Tibial nerve (tissue), 4 donors: ENCODE data around the gene DIP2A. TPM values are rescaled to one million over a fixed set of nuclear protein-coding genes. Genes with fewer than 3 reads are reported as not detected.

Experiments
- DNase-seq, 2 donors: peaks; one replicate each; pipeline ENCODE4 v3.0.0-alpha.2; 2019; ENCODE audit warnings: low spot score in 2 of 2
- H3K27ac ChIP-seq, 4 donors: fragments of 200-600 bp; sonication (generic) in 3 of 4; one replicate each; pipeline ENCODE4 v1.5.1; 2017 to 2019; ENCODE audit warnings: mild to moderate bottlenecking in 1 of 4
- H3K27me3 ChIP-seq, 2 donors: fragments of 200-600 bp; sonication (generic) in 1 of 2; one replicate each; pipeline versions ENCODE4 v1.5.1 to v1.6.0; 2017 to 2019
- H3K36me3 ChIP-seq, 3 donors: fragments of 200-600 bp; sonication (generic); one replicate each; pipeline ENCODE4 v1.5.1; 2018 to 2019
- H3K4me1 ChIP-seq, 4 donors: fragments of 200-600 bp; sonication (generic) in 3 of 4; one replicate each; pipeline ENCODE4 v1.5.1; 2017 to 2019
- H3K4me3 ChIP-seq, 4 donors: fragments of 200-600 bp; sonication (generic) in 3 of 4; one replicate each; pipeline ENCODE4 v1.5.1; 2017 to 2019; ENCODE audit warnings: mild to moderate bottlenecking in 1 of 4, moderate library complexity in 1 of 4
- H3K9me3 ChIP-seq, 4 donors: fragments of 200-600 bp; sonication (generic) in 3 of 4; one replicate each; pipeline ENCODE4 v1.5.1; 2017 to 2019
- EP300 ChIP-seq, 2 donors: sonication (generic); formaldehyde crosslinking; IDR thresholded peaks; one replicate each; pipeline ENCODE4 v1.6.1; 2017; ENCODE audit warnings: antibody characterized with exemption in 2 of 2, mild to moderate bottlenecking in 1 of 2
- POLR2A ChIP-seq, 2 donors: fragments of 450-650 bp; IDR thresholded peaks; one replicate each; pipeline ENCODE4 v1.6.1; 2017; ENCODE audit warnings: antibody characterized with exemption in 2 of 2, mild to moderate bottlenecking in 2 of 2, moderate library complexity in 2 of 2
- WGBS, 2 donors: methylation state at CpG; one replicate each; pipeline ENCODE4 v1.1.5; 2018; 5-methylcytosine and 5-hydroxymethylcytosine counted together
- total RNA-seq, 4 donors: library from RNA; depleted of rRNA; stranded (reverse); fragments of >200 nt; gene quantifications; one replicate each; pipeline ENCODE4 v1.1.0, GENCODE V29; 2016
- TF ChIP-seq, protein P1 (sequence below), 5 experiments: fragments of 200-600 bp in 3 of 5; fragments of 450-650 bp in 2 of 5; sonication (generic) in 3 of 5; IDR thresholded peaks; one replicate each; pipeline ENCODE4 v1.5.1; 2016 to 2019; ENCODE audit warnings: antibody characterized with exemption in 5 of 5, mild to moderate bottlenecking in 3 of 5, moderate library complexity in 2 of 5

The DIP2A gene
- total RNA-seq, 4 donors from 2014 or later = 55.5 to 67.2 (median 59.8) TPM

DNA sequence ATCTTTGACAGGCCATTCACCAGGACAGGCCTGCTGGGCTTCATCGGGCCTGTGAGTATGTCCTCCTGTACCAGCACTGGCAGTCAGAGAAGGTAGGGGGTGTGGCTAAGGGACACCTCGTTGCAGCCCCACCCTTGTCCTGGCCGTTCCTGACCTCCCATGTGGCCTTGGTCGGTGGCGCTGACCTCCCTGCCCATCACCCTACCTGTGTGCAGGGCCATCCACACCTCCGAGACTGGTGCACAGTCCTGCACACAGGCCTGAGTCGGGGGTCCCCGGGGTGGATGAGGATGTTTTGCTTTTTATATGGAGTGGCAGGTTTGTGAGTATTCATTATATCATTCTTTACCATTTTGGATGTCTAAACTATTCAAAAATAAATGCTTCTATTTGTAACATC, 87.2 kb downstream of the DIP2A start:
- Histone ChIP-seq H3K36me3 (peaks cover 0 to 97% (median 11%) of the 10 kb centered on the region in 3 donors), H3K4me1 (no peaks in the 10 kb centered on the region), H3K4me3 (no peak overlapping the region), H3K27me3 (no peaks in the 10 kb centered on the region), H3K9me3 (no peaks in the 10 kb centered on the region), H3K27ac (no peak overlapping the region)
- TF ChIP-seq, protein P1, sequence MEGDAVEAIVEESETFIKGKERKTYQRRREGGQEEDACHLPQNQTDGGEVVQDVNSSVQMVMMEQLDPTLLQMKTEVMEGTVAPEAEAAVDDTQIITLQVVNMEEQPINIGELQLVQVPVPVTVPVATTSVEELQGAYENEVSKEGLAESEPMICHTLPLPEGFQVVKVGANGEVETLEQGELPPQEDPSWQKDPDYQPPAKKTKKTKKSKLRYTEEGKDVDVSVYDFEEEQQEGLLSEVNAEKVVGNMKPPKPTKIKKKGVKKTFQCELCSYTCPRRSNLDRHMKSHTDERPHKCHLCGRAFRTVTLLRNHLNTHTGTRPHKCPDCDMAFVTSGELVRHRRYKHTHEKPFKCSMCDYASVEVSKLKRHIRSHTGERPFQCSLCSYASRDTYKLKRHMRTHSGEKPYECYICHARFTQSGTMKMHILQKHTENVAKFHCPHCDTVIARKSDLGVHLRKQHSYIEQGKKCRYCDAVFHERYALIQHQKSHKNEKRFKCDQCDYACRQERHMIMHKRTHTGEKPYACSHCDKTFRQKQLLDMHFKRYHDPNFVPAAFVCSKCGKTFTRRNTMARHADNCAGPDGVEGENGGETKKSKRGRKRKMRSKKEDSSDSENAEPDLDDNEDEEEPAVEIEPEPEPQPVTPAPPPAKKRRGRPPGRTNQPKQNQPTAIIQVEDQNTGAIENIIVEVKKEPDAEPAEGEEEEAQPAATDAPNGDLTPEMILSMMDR (IDR thresholded peaks at IDR 0.05) = no peak
- no peak for TF ChIP-seq POLR2A (IDR thresholded peaks at IDR 0.05)
- TF ChIP-seq EP300 (IDR thresholded peaks at IDR 0.05) = no peak
- DNase-seq = no peak
- WGBS, 2 donors = 87 to 96% methylated on average over 6 to 8 of the region's 8 CpGs

DNA sequence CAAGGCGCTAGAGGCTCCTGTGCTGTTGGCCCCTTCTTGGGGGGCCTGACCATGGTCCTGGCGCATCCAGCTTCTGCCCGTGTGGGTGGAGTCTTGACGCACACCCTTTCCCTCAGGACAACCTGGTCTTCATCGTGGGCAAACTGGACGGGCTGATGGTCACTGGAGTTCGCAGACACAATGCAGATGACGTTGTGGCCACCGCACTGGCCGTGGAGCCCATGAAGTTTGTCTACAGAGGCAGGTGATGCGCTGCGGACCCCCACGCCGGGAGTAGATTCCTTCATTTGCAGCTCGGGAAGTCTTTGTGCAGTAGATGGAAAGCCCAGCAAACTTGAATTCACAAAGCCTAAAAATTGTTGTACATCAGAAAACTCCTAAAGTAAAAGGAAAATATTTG, 88.1 kb downstream of the DIP2A start:
- H3K9me3 ChIP-seq = no peaks in the 10 kb centered on the region
- no peak for TF ChIP-seq EP300 (IDR thresholded peaks at IDR 0.05)
- TF ChIP-seq, protein P1 (IDR thresholded peaks at IDR 0.05) = no peak
- TF ChIP-seq POLR2A (IDR thresholded peaks at IDR 0.05) = no peak
- no peak for DNase-seq
- no peak overlapping the region for H3K4me3 ChIP-seq
- no peaks in the 10 kb centered on the region for H3K27me3 ChIP-seq
- H3K36me3 ChIP-seq = peaks cover 0 to 94% (median 4%) of the 10 kb centered on the region in 3 donors
- H3K4me1 ChIP-seq = no peaks in the 10 kb centered on the region
- 86 to 95% methylated on average over 15 of the region's 15 CpGs for WGBS, 2 donors
- H3K27ac ChIP-seq = no peak overlapping the region

DNA sequence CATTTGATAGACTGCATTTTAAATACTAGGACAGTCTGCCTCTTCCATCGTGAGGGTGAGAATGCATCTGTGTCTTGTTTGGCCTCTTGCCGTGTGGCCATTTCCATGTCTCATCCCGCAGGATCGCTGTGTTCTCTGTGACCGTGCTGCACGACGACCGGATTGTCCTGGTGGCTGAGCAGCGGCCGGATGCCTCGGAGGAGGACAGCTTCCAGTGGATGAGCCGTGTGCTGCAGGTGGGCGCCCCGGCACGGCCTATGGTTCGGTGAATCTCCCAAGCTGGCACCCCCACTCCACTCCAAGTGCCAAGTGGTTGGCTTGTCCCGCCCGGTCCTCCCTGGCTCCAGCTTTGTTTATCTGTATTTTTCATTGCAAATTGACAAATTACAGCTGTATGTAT, 91.0 kb downstream of the DIP2A start:
- Histone ChIP-seq H3K27me3 (no peaks in the 10 kb centered on the region), H3K4me1 (no peaks in the 10 kb centered on the region), H3K4me3 (no peak overlapping the region), H3K27ac (no peak overlapping the region), H3K36me3 (peaks cover 0 to 94% (median 6%) of the 10 kb centered on the region in 3 donors), H3K9me3 (no peaks in the 10 kb centered on the region)
- 92 to 93% methylated on average over 15 to 18 of the region's 18 CpGs for WGBS, 2 donors
- no peak for TF ChIP-seq POLR2A (IDR thresholded peaks at IDR 0.05)
- no peak for TF ChIP-seq EP300 (IDR thresholded peaks at IDR 0.05)
- TF ChIP-seq, protein P1 (IDR thresholded peaks at IDR 0.05) = no peak
- DNase-seq = no peak

DNA sequence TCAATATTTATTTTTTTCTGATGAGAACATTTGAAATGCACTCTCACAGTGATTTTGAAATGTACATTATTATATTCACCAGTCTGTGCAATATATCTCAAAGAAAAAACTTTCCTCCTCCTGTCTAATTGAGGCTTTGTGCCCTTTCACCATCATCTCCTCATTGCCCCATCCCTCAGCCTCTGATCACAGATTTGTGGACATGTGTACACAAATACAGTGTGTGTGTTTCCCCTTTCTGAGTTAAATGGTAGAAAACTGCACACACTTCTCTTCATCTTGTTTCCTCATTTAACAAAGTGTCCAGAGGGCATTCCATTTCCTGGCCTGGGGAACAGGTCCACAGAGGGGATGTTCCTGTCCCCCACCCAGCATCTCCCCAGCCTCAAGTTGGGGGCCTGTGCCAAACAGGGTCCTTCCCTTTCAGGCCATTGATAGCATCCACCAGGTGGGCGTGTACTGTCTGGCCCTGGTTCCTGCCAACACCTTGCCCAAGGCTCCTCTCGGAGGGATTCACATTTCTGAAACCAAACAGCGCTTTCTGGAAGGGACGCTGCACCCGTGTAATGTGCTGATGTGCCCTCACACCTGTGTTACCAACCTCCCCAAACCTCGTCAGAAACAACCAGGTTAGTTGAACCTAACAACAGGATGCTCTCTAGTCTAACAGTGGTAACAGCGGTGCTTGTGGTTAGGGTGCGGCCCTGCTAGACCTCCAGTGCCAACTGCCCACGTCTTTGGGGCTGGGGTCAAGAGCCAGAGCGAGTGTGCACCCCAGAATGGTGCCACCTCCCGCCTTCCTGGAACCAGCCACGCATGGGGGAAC, 91.6 kb downstream of the DIP2A start:
- H3K36me3 ChIP-seq = peaks cover 0 to 96% (median 7%) of the 10 kb centered on the region in 3 donors
- no peaks in the 10 kb centered on the region for H3K4me1 ChIP-seq
- DNase-seq = no peak
- TF ChIP-seq, protein P1 (IDR thresholded peaks at IDR 0.05) = no peak
- TF ChIP-seq EP300 (IDR thresholded peaks at IDR 0.05) = no peak
- no peak for TF ChIP-seq POLR2A (IDR thresholded peaks at IDR 0.05)
- no peaks in the 10 kb centered on the region for H3K9me3 ChIP-seq
- no peak overlapping the region for H3K4me3 ChIP-seq
- H3K27ac ChIP-seq = no peak overlapping the region
- H3K27me3 ChIP-seq = no peaks in the 10 kb centered on the region
- WGBS, 2 donors = 87 to 96% methylated on average over 12 of the region's 12 CpGs

DNA sequence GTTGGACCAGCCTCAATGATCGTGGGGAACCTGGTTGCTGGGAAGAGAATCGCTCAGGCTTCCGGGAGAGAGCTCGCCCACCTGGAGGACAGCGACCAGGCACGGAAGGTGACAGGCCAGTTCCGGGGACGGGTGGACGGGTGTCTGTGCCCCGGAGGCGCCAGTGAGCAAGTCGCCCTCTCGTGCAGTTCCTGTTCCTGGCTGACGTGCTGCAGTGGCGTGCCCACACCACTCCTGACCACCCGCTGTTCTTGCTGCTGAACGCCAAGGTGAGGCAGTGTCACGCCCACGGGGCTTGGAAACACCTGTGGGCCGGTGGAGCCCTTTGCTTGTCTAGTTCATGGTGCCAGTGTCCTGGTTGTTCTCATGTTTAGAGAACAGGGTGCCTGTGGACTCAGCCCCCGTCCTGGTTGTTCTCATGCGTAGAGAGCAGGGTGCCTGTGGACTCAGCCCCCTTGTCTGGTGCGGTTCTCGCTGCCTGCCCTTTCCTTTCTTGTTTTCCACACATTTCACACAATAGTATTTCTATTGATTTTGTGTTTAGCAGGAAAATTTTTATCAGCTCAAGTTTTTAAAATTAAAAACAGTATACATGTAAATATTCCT, 93.0 kb downstream of the DIP2A start:
- H3K4me3 ChIP-seq = no peak overlapping the region
- TF ChIP-seq, protein P1 (IDR thresholded peaks at IDR 0.05) = no peak
- no peak for TF ChIP-seq EP300 (IDR thresholded peaks at IDR 0.05)
- TF ChIP-seq POLR2A (IDR thresholded peaks at IDR 0.05) = no peak
- H3K9me3 ChIP-seq = no peaks in the 10 kb centered on the region
- no peaks in the 10 kb centered on the region for H3K27me3 ChIP-seq
- H3K36me3 ChIP-seq = peaks cover 0 to 96% (median 13%) of the 10 kb centered on the region in 3 donors
- WGBS, 2 donors = 81 to 83% methylated on average over 24 of the region's 24 CpGs
- H3K4me1 ChIP-seq = no peaks in the 10 kb centered on the region
- peak overlapping the region in 3 of 4 donors; percentile 39 to 65 (median 50) for H3K27ac ChIP-seq
- no peak for DNase-seq
